Measurements from ENCODE around the gene DNHD1. TPM values are rescaled to one million over a fixed set of nuclear protein-coding genes. Genes with fewer than 3 reads are reported as not detected.

DNHD1 gene
- total and polyA plus RNA-seq, 2 experiments from 2014 or later, result 3.6 to 9.6 TPM

DNA sequence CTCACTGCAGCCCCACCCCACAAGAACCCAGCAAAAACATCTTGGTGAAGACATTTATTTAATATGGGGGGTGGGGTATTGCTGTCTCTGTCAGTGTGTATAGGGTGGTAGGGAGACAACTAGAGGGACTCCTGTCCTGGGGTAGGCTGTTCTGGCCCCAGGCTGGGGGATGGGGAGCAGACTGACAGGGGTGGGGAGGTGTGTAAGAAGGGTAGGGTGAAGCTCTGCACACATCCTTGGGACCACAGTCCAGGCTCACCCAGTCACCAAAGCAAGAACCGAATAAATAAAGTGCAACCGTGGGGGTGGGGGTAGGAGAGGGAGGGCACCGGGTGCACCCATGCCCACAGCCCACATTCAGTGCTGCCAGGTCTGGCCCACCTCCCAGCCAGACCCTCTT lies 48.5 kb upstream of the DNHD1 start:
- no peaks in the 10 kb centered on the region for H3K27me3 ChIP-seq (ENCODE audit: insufficient read depth)
- Mint-ChIP-seq H3K27me3 (ENCODE audit: insufficient read depth, low read depth, poor library complexity) (no peaks in the 10 kb centered on the region), H3K36me3 (ENCODE audit: low read depth) (no peaks in the 10 kb centered on the region), H3K27ac (no peak overlapping the region), H3K9me3 (no peaks in the 10 kb centered on the region), H3K4me1 (no peaks in the 10 kb centered on the region), H3K4me3 (no peak overlapping the region)
- no peak for ATAC-seq
- no peak for DNase-seq (ENCODE audit: low spot score)
- 0 out of 2 replicates have a peak, but pooled peaks cover 3% of the 10 kb centered on the region for H3K36me3 ChIP-seq (ENCODE audit: insufficient read depth)
- H3K4me3 ChIP-seq, result no peak overlapping the region
- no peaks in the 10 kb centered on the region for H3K9me2 ChIP-seq (ENCODE audit: insufficient read depth)
- TF ChIP-seq NANOG (IDR thresholded peaks at IDR 0.05; ENCODE audit: borderline replicate concordance) (no peak), POLR2AphosphoS5 (IDR thresholded peaks at IDR 0.05; ENCODE audit: low read depth) (no peak), EZH2phosphoT487 (IDR thresholded peaks at IDR 0.05; ENCODE audit: unreplicated experiment) (no peak), EZH2 (IDR thresholded peaks at IDR 0.05; ENCODE audit: low read depth, unreplicated experiment) (no peak), JUNB (IDR thresholded peaks at IDR 0.05; ENCODE audit: unreplicated experiment) (no peak), ZNF331 (CRISPR knock-in tag; IDR thresholded peaks at IDR 0.05; ENCODE audit: low read depth) (no peak), ZNF114 (CRISPR knock-in tag; IDR thresholded peaks at IDR 0.05) (no peak), CREB1 (CRISPR knock-in tag; IDR thresholded peaks at IDR 0.05; ENCODE audit: low read depth) (no peak), STAT1 (IDR thresholded peaks at IDR 0.05; ENCODE audit: unreplicated experiment) (no peak)
- TF ChIP-seq, protein P1, sequence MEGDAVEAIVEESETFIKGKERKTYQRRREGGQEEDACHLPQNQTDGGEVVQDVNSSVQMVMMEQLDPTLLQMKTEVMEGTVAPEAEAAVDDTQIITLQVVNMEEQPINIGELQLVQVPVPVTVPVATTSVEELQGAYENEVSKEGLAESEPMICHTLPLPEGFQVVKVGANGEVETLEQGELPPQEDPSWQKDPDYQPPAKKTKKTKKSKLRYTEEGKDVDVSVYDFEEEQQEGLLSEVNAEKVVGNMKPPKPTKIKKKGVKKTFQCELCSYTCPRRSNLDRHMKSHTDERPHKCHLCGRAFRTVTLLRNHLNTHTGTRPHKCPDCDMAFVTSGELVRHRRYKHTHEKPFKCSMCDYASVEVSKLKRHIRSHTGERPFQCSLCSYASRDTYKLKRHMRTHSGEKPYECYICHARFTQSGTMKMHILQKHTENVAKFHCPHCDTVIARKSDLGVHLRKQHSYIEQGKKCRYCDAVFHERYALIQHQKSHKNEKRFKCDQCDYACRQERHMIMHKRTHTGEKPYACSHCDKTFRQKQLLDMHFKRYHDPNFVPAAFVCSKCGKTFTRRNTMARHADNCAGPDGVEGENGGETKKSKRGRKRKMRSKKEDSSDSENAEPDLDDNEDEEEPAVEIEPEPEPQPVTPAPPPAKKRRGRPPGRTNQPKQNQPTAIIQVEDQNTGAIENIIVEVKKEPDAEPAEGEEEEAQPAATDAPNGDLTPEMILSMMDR (conservative IDR thresholded peaks at IDR 0.05; ENCODE audit: low read depth in 2 of 2), result no peak
- TF ChIP-seq, protein P2, sequence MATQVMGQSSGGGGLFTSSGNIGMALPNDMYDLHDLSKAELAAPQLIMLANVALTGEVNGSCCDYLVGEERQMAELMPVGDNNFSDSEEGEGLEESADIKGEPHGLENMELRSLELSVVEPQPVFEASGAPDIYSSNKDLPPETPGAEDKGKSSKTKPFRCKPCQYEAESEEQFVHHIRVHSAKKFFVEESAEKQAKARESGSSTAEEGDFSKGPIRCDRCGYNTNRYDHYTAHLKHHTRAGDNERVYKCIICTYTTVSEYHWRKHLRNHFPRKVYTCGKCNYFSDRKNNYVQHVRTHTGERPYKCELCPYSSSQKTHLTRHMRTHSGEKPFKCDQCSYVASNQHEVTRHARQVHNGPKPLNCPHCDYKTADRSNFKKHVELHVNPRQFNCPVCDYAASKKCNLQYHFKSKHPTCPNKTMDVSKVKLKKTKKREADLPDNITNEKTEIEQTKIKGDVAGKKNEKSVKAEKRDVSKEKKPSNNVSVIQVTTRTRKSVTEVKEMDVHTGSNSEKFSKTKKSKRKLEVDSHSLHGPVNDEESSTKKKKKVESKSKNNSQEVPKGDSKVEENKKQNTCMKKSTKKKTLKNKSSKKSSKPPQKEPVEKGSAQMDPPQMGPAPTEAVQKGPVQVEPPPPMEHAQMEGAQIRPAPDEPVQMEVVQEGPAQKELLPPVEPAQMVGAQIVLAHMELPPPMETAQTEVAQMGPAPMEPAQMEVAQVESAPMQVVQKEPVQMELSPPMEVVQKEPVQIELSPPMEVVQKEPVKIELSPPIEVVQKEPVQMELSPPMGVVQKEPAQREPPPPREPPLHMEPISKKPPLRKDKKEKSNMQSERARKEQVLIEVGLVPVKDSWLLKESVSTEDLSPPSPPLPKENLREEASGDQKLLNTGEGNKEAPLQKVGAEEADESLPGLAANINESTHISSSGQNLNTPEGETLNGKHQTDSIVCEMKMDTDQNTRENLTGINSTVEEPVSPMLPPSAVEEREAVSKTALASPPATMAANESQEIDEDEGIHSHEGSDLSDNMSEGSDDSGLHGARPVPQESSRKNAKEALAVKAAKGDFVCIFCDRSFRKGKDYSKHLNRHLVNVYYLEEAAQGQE (IDR thresholded peaks at IDR 0.05; ENCODE audit: unreplicated experiment), result no peak
- TF ChIP-seq, protein P3, sequence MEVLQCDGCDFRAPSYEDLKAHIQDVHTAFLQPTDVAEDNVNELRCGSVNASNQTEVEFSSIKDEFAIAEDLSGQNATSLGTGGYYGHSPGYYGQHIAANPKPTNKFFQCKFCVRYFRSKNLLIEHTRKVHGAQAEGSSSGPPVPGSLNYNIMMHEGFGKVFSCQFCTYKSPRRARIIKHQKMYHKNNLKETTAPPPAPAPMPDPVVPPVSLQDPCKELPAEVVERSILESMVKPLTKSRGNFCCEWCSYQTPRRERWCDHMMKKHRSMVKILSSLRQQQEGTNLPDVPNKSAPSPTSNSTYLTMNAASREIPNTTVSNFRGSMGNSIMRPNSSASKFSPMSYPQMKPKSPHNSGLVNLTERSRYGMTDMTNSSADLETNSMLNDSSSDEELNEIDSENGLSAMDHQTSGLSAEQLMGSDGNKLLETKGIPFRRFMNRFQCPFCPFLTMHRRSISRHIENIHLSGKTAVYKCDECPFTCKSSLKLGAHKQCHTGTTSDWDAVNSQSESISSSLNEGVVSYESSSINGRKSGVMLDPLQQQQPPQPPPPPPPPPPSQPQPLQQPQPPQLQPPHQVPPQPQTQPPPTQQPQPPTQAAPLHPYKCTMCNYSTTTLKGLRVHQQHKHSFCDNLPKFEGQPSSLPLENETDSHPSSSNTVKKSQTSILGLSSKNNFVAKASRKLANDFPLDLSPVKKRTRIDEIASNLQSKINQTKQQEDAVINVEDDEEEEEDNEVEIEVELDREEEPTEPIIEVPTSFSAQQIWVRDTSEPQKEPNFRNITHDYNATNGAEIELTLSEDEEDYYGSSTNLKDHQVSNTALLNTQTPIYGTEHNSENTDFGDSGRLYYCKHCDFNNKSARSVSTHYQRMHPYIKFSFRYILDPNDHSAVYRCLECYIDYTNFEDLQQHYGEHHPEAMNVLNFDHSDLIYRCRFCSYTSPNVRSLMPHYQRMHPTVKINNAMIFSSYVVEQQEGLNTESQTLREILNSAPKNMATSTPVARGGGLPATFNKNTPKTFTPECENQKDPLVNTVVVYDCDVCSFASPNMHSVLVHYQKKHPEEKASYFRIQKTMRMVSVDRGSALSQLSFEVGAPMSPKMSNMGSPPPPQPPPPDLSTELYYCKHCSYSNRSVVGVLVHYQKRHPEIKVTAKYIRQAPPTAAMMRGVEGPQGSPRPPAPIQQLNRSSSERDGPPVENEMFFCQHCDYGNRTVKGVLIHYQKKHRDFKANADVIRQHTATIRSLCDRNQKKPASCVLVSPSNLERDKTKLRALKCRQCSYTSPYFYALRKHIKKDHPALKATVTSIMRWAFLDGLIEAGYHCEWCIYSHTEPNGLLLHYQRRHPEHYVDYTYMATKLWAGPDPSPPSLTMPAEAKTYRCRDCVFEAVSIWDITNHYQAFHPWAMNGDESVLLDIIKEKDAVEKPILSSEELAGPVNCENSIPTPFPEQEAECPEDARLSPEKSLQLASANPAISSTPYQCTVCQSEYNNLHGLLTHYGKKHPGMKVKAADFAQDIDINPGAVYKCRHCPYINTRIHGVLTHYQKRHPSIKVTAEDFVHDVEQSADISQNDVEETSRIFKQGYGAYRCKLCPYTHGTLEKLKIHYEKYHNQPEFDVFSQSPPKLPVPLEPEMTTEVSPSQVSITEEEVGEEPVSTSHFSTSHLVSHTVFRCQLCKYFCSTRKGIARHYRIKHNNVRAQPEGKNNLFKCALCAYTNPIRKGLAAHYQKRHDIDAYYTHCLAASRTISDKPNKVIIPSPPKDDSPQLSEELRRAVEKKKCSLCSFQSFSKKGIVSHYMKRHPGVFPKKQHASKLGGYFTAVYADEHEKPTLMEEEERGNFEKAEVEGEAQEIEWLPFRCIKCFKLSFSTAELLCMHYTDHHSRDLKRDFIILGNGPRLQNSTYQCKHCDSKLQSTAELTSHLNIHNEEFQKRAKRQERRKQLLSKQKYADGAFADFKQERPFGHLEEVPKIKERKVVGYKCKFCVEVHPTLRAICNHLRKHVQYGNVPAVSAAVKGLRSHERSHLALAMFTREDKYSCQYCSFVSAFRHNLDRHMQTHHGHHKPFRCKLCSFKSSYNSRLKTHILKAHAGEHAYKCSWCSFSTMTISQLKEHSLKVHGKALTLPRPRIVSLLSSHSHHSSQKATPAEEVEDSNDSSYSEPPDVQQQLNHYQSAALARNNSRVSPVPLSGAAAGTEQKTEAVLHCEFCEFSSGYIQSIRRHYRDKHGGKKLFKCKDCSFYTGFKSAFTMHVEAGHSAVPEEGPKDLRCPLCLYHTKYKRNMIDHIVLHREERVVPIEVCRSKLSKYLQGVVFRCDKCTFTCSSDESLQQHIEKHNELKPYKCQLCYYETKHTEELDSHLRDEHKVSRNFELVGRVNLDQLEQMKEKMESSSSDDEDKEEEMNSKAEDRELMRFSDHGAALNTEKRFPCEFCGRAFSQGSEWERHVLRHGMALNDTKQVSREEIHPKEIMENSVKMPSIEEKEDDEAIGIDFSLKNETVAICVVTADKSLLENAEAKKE (CRISPR knock-in tag; IDR thresholded peaks at IDR 0.05), result no peak
- no peaks in the 10 kb centered on the region for H4K20me1 ChIP-seq (replicated peaks; ENCODE audit: insufficient read depth)
- no peaks in the 10 kb centered on the region for H3K79me2 ChIP-seq (replicated peaks; ENCODE audit: insufficient read depth)
- H2AFZ ChIP-seq, result no peak overlapping the region
- H3F3A ChIP-seq (replicated peaks; ENCODE audit: low read depth), result no peaks in the 10 kb centered on the region
- no peak overlapping the region for H3K27ac ChIP-seq (ENCODE audit: low read depth)
- no peak overlapping the region for H3K4me2 ChIP-seq
- H3K4me1 ChIP-seq (ENCODE audit: insufficient read depth), result no peaks in the 10 kb centered on the region
